Neuronal stem cell (in vitro differentiated cells): ENCODE data around the gene ATP13A1.
"Not testable (repeated sequence)": the region's sequence is repeated elsewhere in the genome, so short reads cannot be mapped to it uniquely, and the experiment has no call there.

Experiments
- DNase-seq: peaks from one replicate; pipeline ENCODE4 v3.0.0-alpha.2; 2013; ENCODE audit warnings: low spot score
- H2AFZ ChIP-seq: one replicate; pipeline ENCODE4 v1.6.1; 2013; ENCODE audit warnings: mild to moderate bottlenecking, low read length, inconsistent platforms
- H2AK5ac ChIP-seq: 2 replicates; pipeline ENCODE4 v1.6.1; 2013; ENCODE audit warnings: low read depth, mild to moderate bottlenecking, inconsistent platforms, low read length, moderate library complexity, mixed read lengths
- H2BK120ac ChIP-seq: 2 replicates; pipeline ENCODE4 v1.6.1; 2013; ENCODE audit warnings: low read depth, mild to moderate bottlenecking, inconsistent platforms, low read length, moderate library complexity, mixed read lengths
- H2BK12ac ChIP-seq: one replicate; pipeline ENCODE4 v1.6.1; 2013; ENCODE audit warnings: low read length, inconsistent platforms
- H2BK15ac ChIP-seq: 2 replicates; pipeline ENCODE4 v1.6.1; 2013; ENCODE audit warnings: mild to moderate bottlenecking, low read length, inconsistent platforms, mixed read lengths
- H2BK5ac ChIP-seq: one replicate; pipeline ENCODE4 v1.6.1; 2013; ENCODE audit warnings: inconsistent platforms, mild to moderate bottlenecking, low read length, moderate library complexity
- H3K14ac ChIP-seq: one replicate; pipeline ENCODE4 v1.6.1; 2013; ENCODE audit warnings: low read length, inconsistent platforms
- H3K18ac ChIP-seq: 2 replicates; pipeline ENCODE4 v1.6.1; 2013; ENCODE audit warnings: low read length, inconsistent platforms
- H3K23ac ChIP-seq: 2 replicates; pipeline ENCODE4 v1.6.1; 2013; ENCODE audit warnings: low read depth, mild to moderate bottlenecking, mixed read lengths, low read length, inconsistent platforms; ENCODE audit not compliant: poor library complexity
- H3K27ac ChIP-seq: replicated peaks from 3 replicates; pipeline ENCODE4 v1.5.1; 2013; ENCODE audit warnings: low read length, inconsistent platforms
- H3K27me3 ChIP-seq, 3 experiments: 2 replicates each; pipeline ENCODE4 v1.6.1; 2013; ENCODE audit warnings: low read length in 3 of 3, mild to moderate bottlenecking in 2 of 3, inconsistent platforms in 1 of 3, low read depth in 1 of 3, mixed read lengths in 1 of 3, moderate library complexity in 1 of 3; ENCODE audit not compliant: control insufficient read depth in 3 of 3, insufficient read depth in 3 of 3
- H3K36me3 ChIP-seq, 2 donors: replicated peaks in 1 of 2; 2 replicates each; pipeline ENCODE4 v1.6.1; 2013; ENCODE audit warnings: low read length in 2 of 2; ENCODE audit not compliant: control insufficient read depth in 2 of 2, insufficient read depth in 2 of 2
- H3K4ac ChIP-seq: 2 replicates; pipeline ENCODE4 v1.6.1; 2013; ENCODE audit warnings: inconsistent platforms, mild to moderate bottlenecking, low read length, moderate library complexity
- H3K4me1 ChIP-seq, 2 donors: 1 replicate in 1 of 2; 2 replicates in 1 of 2; pipeline ENCODE4 v1.6.1; 2013; ENCODE audit warnings: low read length in 2 of 2, low read depth in 1 of 2; ENCODE audit not compliant: control insufficient read depth in 2 of 2, insufficient read depth in 1 of 2
- H3K4me2 ChIP-seq: one replicate; pipeline ENCODE4 v1.6.1; 2013; ENCODE audit warnings: mild to moderate bottlenecking, low read length, inconsistent platforms; ENCODE audit not compliant: insufficient read depth, poor library complexity, severe bottlenecking
- H3K4me3 ChIP-seq, 2 donors: 2 replicates each; pipeline ENCODE4 v1.5.1; 2013; ENCODE audit warnings: low read length in 2 of 2, mild to moderate bottlenecking in 2 of 2, inconsistent platforms in 1 of 2, moderate library complexity in 1 of 2
- H3K79me1 ChIP-seq: one replicate; pipeline ENCODE4 v1.6.1; 2013; ENCODE audit warnings: low read depth, mild to moderate bottlenecking, inconsistent platforms, low read length, moderate library complexity
- H3K9ac ChIP-seq: one replicate; pipeline ENCODE4 v1.6.1; 2013; ENCODE audit warnings: mild to moderate bottlenecking, low read depth, low read length, inconsistent platforms; ENCODE audit not compliant: poor library complexity
- H3K9me3 ChIP-seq, 2 donors: replicated peaks in 1 of 2; 2 replicates each; pipeline versions ENCODE3 to v1.6.1; 2013; ENCODE audit warnings: low read length in 2 of 2, mild to moderate bottlenecking in 2 of 2, inconsistent platforms in 1 of 2, low read depth in 1 of 2, mixed read lengths in 1 of 2, moderate library complexity in 1 of 2; ENCODE audit not compliant: control insufficient read depth in 2 of 2, insufficient read depth in 1 of 2
- H4K8ac ChIP-seq: one replicate; pipeline ENCODE4 v1.6.1; 2013; ENCODE audit warnings: low read depth, mild to moderate bottlenecking, inconsistent platforms, low read length, moderate library complexity
- H4K91ac ChIP-seq: one replicate; pipeline ENCODE4 v1.6.1; 2013; ENCODE audit warnings: low read length, low read depth, mild to moderate bottlenecking, inconsistent platforms; ENCODE audit not compliant: poor library complexity
- WGBS, 2 donors: extraction: QIAGEN DNeasy Blood & Tissue Kit; methylation state at CpG; one replicate each; pipeline ENCODE4 v1.1.7; 2013; ENCODE audit warnings: missing lambda C conversion rate in 2 of 2, mixed read lengths in 1 of 2; ENCODE audit not compliant: insufficient read length in 2 of 2, insufficient replicate concordance in 1 of 2; ENCODE audit errors: extremely low coverage in 2 of 2; 5-methylcytosine and 5-hydroxymethylcytosine counted together

Gene ATP13A1

DNA sequence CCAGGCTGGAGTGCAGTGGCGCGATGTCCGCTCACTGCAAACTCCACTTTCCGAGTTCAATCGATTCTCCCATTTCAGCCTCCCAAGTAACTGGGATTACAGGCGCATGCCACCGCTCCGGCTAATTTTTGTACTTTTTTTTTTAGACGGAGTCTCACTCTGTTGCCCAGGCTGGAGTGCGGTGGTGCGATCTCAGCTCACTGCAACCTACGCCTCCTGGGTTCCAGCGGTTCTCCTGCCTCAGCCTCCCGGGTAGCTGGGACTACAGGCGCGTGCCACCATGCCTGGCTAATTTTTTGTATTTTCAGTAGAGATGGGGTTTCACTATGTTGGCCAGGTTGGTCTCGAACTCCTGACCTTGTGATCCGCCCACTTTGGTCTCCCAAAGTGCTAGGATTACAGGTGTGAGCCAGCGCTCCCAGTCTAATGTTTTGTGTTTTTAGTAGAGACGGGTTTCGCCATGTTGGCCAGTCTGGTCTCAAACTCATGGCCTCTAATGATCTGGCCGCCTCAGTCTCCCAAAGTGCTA is 2.0 kb upstream of the ATP13A1 start:
- H2BK120ac ChIP-seq, H2BK5ac ChIP-seq, H2AFZ ChIP-seq, H4K91ac ChIP-seq, H3K9ac ChIP-seq, H2BK12ac ChIP-seq, H3K9me3 ChIP-seq, DNase-seq, H4K8ac ChIP-seq, H3K18ac ChIP-seq, H2AK5ac ChIP-seq, H3K4me3 ChIP-seq, H3K27me3 ChIP-seq, H3K4ac ChIP-seq, H3K4me2 ChIP-seq, H3K14ac ChIP-seq, H3K23ac ChIP-seq, H3K27ac ChIP-seq, H2BK15ac ChIP-seq: not testable (repeated sequence)
- peaks cover 4 to 18% of the 10 kb centered on the region in 2 donors for H3K36me3 ChIP-seq
- H3K79me1 ChIP-seq, result peaks cover 14% of the 10 kb centered on the region
- peaks cover 14 to 20% of the 10 kb centered on the region in 2 donors for H3K4me1 ChIP-seq
- WGBS, 2 donors, result no CpG with 5 or more reads among the region's 22 CpGs

DNA sequence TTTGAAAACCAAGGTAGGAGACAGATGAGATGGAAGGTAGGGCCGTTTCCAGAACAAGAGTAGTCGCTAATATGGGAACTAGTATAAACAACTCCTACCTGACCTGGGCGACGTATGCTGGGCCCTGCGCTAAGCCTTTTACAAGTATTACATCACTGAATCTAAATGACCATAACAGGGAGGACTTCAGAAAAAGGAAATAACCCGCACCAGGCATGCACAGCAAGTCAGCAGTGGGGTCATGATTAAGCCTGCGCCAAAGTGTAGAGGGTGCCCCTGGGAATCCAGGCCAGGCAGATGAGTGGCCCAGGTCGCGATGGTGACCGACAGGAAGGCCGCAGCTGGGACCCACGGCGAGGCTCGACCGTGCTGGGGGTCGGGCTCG is 613 bp downstream of the ATP13A1 start:
- Histone ChIP-seq H4K8ac (peak overlapping the region; percentile 45), H3K23ac (peak overlapping the region; percentile 98), H3K27ac (no peak overlapping the region), H2AK5ac (peak overlapping the region; percentile 92), H3K79me1 (peaks cover 8% of the 10 kb centered on the region), H2BK12ac (no peak overlapping the region), H3K4me2 (peak overlapping the region; percentile 99), H4K91ac (peak overlapping the region; percentile 85), H2BK5ac (peak overlapping the region; percentile 69), H2AFZ (peak overlapping the region; percentile 92), H3K18ac (peak overlapping the region; percentile 89), H2BK120ac (peak overlapping the region; percentile 26), H3K27me3 (no peaks in the 10 kb centered on the region), H3K9me3 (no peaks in the 10 kb centered on the region), H3K4me3 (peak overlapping the region; percentile 88 to 97), H2BK15ac (peak overlapping the region; percentile 77), H3K9ac (peak overlapping the region; percentile 96), H3K14ac (peak overlapping the region; percentile 39), H3K4ac (no peak overlapping the region), H3K36me3 (peaks cover 19 to 37% of the 10 kb centered on the region in 2 donors), H3K4me1 (peaks cover 11 to 14% of the 10 kb centered on the region in 2 donors)
- no peak for DNase-seq
- whole genome bisulfite sequencing, 2 donors, result no CpG with 5 or more reads among the region's 17 CpGs

GRCh38 chr19:19662344-19662743 is 1.1 kb downstream of the ATP13A1 start:
- Histone ChIP-seq H3K4me2 (peak overlapping the region; percentile 99), H3K4me1 (peaks cover 11 to 14% of the 10 kb centered on the region in 2 donors), H2BK120ac (no peak overlapping the region), H3K79me1 (peaks cover 8% of the 10 kb centered on the region), H3K9ac (no peak overlapping the region), H2AFZ (no peak overlapping the region), H3K23ac (no peak overlapping the region), H3K36me3 (peaks cover 22 to 42% of the 10 kb centered on the region in 2 donors), H3K4ac (no peak overlapping the region), H2BK5ac (no peak overlapping the region), H3K27me3 (no peaks in the 10 kb centered on the region), H4K91ac (no peak overlapping the region), H2BK15ac (no peak overlapping the region), H3K27ac (no peak overlapping the region), H3K4me3 (peak overlapping the region in 1 of 2 donors; percentile 88), H3K14ac (no peak overlapping the region), H2BK12ac (no peak overlapping the region), H2AK5ac (no peak overlapping the region), H3K9me3 (no peaks in the 10 kb centered on the region), H3K18ac (no peak overlapping the region), H4K8ac (no peak overlapping the region)
- WGBS, 2 donors, result no CpG with 5 or more reads among the region's 8 CpGs
- no peak for DNase-seq

DNA sequence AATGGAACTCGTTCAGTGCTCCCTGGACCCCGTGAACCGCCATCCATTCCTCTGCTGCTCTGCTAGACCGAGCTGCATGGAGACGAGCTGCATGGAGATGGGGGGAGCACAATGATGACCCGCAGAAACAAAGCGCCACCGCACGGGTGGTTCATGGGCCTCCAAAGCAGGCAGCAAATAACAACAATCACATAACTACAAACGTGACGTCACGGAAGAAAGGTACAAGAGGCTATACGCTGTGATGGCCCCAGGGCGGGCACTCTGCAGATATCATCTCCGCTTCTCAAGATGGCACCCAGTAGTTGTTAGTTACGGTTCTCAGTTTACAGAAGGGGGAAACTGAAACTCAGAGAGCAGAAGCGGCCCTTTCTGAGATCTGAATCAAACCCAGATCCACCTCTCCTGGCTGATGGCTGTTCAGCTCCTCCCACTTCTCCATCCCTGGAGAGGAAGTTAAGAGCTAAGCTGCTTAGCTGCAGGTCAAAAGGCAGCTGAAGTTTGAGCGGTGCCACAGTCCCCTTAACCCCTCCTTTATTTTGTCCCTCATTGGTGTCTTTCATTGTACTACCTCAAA is 1.7 kb downstream of the ATP13A1 start:
- no CpG with 5 or more reads among the region's 18 CpGs for whole genome bisulfite sequencing, 2 donors
- peaks cover 28 to 48% of the 10 kb centered on the region in 2 donors for H3K36me3 ChIP-seq
- no peak overlapping the region for H2BK12ac ChIP-seq
- no peaks in the 10 kb centered on the region for H3K27me3 ChIP-seq
- H3K4me2 ChIP-seq, result no peak overlapping the region
- no peak overlapping the region for H2BK5ac ChIP-seq
- no peak overlapping the region for H3K14ac ChIP-seq
- peak overlapping the region in 1 of 2 donors; percentile 88 for H3K4me3 ChIP-seq
- H3K9me3 ChIP-seq, result no peaks in the 10 kb centered on the region
- H3K18ac ChIP-seq, result no peak overlapping the region
- DNase-seq, result no peak
- no peak overlapping the region for H2AK5ac ChIP-seq
- no peak overlapping the region for H3K9ac ChIP-seq
- H4K8ac ChIP-seq, result no peak overlapping the region
- H3K23ac ChIP-seq, result no peak overlapping the region
- no peak overlapping the region for H2BK15ac ChIP-seq
- H3K4ac ChIP-seq, result no peak overlapping the region
- H2BK120ac ChIP-seq, result no peak overlapping the region
- H3K27ac ChIP-seq, result no peak overlapping the region
- H3K79me1 ChIP-seq, result peaks cover 8% of the 10 kb centered on the region
- peaks cover 11 to 14% of the 10 kb centered on the region in 2 donors for H3K4me1 ChIP-seq
- no peak overlapping the region for H2AFZ ChIP-seq
- H4K91ac ChIP-seq, result no peak overlapping the region
